ENCODE results near the gene TMEM178B. TPM values are rescaled to one million over a fixed set of nuclear protein-coding genes. Genes with fewer than 3 reads are reported as not detected.

Gene TMEM178B
- total RNA-seq, 1 donor from 2014 or later: 35.9 TPM

GRCh38 chr7:141362580-141363435 lies 288.9 kb downstream of the TMEM178B start:
- intact Hi-C loops (cut with micrococcal nuclease): no loop called here
- peak overlapping the region; percentile 14 for H3K4me3 ChIP-seq
- no peaks in the 10 kb centered on the region for H3K9me3 ChIP-seq (replicated peaks)
- no peak for TF ChIP-seq CTCF (IDR thresholded peaks at IDR 0.05; ENCODE audit: borderline replicate concordance)
- DNase-seq: peak; percentile 18
- no peaks in the 10 kb centered on the region for H3K36me3 ChIP-seq
- H3K27ac ChIP-seq (replicated peaks): peak overlapping the region; percentile 89
- H3K4me1 ChIP-seq: peaks cover 91% of the 10 kb centered on the region
- H3K27me3 ChIP-seq (ENCODE audit: low read depth): no peaks in the 10 kb centered on the region

DNA sequence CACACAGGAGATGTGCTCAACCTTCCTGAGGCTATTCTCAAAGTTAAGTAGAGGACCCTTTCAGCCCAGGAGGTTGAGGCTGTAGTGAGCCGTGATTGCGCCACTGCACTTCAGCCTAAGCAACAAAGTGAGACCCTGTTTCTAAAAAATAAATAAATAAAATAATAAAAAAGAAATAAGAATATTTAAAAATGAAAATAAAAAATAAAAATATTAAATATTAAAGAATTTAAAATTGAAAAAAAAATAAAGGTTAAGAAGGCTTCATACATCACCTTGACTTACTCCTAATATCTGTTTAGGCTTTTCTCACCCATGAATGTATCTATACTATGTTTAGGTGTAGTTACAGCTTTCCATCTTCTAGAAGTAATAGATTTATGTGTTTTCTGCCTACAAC lies 289.9 kb downstream of the TMEM178B start:
- peak overlapping the region; percentile 89 for H3K27ac ChIP-seq (replicated peaks)
- no peak for TF ChIP-seq CTCF (IDR thresholded peaks at IDR 0.05; ENCODE audit: borderline replicate concordance)
- no peaks in the 10 kb centered on the region for H3K9me3 ChIP-seq (replicated peaks)
- H3K36me3 ChIP-seq: no peaks in the 10 kb centered on the region
- H3K4me3 ChIP-seq: no peak overlapping the region
- peaks cover 91% of the 10 kb centered on the region for H3K4me1 ChIP-seq
- H3K27me3 ChIP-seq (ENCODE audit: low read depth): no peaks in the 10 kb centered on the region
- no peak for DNase-seq
- intact Hi-C loops (cut with micrococcal nuclease): no loop called here

GRCh38 chr7:141366091-141366621 lies 292.3 kb downstream of the TMEM178B start:
- intact Hi-C loops (cut with micrococcal nuclease): no loop called here
- no peak for DNase-seq

GRCh38 chr7:141369422-141369821 lies 295.6 kb downstream of the TMEM178B start:
- TF ChIP-seq CTCF (IDR thresholded peaks at IDR 0.05; ENCODE audit: borderline replicate concordance): no peak
- no peaks in the 10 kb centered on the region for H3K9me3 ChIP-seq (replicated peaks)
- DNase-seq: peak; percentile 48
- H3K27me3 ChIP-seq (ENCODE audit: low read depth): no peaks in the 10 kb centered on the region
- peak overlapping the region; percentile 89 for H3K27ac ChIP-seq (replicated peaks)
- H3K4me3 ChIP-seq: peak overlapping the region; percentile 14
- intact Hi-C loops (cut with micrococcal nuclease): no loop called here
- peaks cover 69% of the 10 kb centered on the region for H3K4me1 ChIP-seq
- H3K36me3 ChIP-seq: no peaks in the 10 kb centered on the region

More at GRCh38 chr7:141366091-141366621, 292.3 kb downstream of the TMEM178B start:
- no peaks in the 10 kb centered on the region for H3K9me3 ChIP-seq (replicated peaks)
- TF ChIP-seq CTCF (IDR thresholded peaks at IDR 0.05; ENCODE audit: borderline replicate concordance): no peak
- H3K27me3 ChIP-seq (ENCODE audit: low read depth): no peaks in the 10 kb centered on the region
- peak overlapping the region; percentile 89 for H3K27ac ChIP-seq (replicated peaks)
- peaks cover 92% of the 10 kb centered on the region for H3K4me1 ChIP-seq
- no peaks in the 10 kb centered on the region for H3K36me3 ChIP-seq
- no peak overlapping the region for H3K4me3 ChIP-seq

- no peak overlapping the region for H3K4me3 ChIP-seq
- intact Hi-C loops (cut with micrococcal nuclease): no loop called here
- TF ChIP-seq CTCF (IDR thresholded peaks at IDR 0.05; ENCODE audit: borderline replicate concordance): no peak
- no peak for DNase-seq
- H3K9me3 ChIP-seq (replicated peaks): no peaks in the 10 kb centered on the region
- H3K4me1 ChIP-seq: peaks cover 64% of the 10 kb centered on the region
- peak overlapping the region; percentile 89 for H3K27ac ChIP-seq (replicated peaks)
- no peaks in the 10 kb centered on the region for H3K36me3 ChIP-seq
- no peaks in the 10 kb centered on the region for H3K27me3 ChIP-seq (ENCODE audit: low read depth)
These were observed 296.3 kb downstream of the TMEM178B start for GRCh38 chr7:141370178-141370577.

Data from left ventricle myocardium inferior (tissue), 1 donor.